ENCODE measurements around the gene USP37. TPM values are rescaled to one million over a fixed set of nuclear protein-coding genes. Genes with fewer than 3 reads are reported as not detected.

The USP37 gene
- total RNA-seq, 1 experiment from 2014 or later, result 34.9 TPM

DNA sequence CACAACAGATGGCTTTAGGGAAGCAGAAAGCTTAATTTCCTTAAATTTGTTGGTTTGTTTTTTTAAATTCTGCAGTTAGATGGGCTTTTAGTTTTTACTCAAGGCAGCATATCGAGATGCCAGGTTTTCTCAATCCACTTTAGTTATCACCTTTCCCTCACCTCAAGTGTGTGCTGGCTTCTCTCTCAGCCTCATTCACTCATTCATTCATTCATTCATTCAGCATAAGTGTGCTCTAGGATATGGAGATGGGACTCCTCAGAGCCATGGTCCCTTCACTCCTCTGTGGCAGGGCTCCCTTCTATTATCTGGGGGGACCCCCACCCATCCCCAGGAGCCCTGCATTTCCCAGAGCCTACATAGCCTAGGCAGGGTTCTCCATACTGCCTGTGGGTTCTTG is 130.2 kb downstream of the USP37 start:
- Histone ChIP-seq H3K9me3 (replicated peaks) (no peaks in the 10 kb centered on the region), H3K4me1 (no peaks in the 10 kb centered on the region), H3K36me3 (no peaks in the 10 kb centered on the region), H3K27ac (no peak overlapping the region), H3K27me3 (no peaks in the 10 kb centered on the region), H3K4me3 (no peak overlapping the region)
- no peak for DNase-seq

GRCh38 chr2:218436992-218437391 is 131.2 kb downstream of the USP37 start:
- no peaks in the 10 kb centered on the region for H3K9me3 ChIP-seq (replicated peaks)
- H3K27me3 ChIP-seq, result no peaks in the 10 kb centered on the region
- H3K27ac ChIP-seq, result no peak overlapping the region
- no peaks in the 10 kb centered on the region for H3K4me1 ChIP-seq
- no peaks in the 10 kb centered on the region for H3K36me3 ChIP-seq
- H3K4me3 ChIP-seq, result no peak overlapping the region
- DNase-seq, result no peak

GRCh38 chr2:218435003-218435982 is 132.9 kb downstream of the USP37 start:
- Histone ChIP-seq H3K4me1 (no peaks in the 10 kb centered on the region), H3K9me3 (replicated peaks) (no peaks in the 10 kb centered on the region), H3K36me3 (no peaks in the 10 kb centered on the region), H3K27ac (no peak overlapping the region), H3K4me3 (no peak overlapping the region), H3K27me3 (no peaks in the 10 kb centered on the region)
- DNase-seq, result no peak

DNA sequence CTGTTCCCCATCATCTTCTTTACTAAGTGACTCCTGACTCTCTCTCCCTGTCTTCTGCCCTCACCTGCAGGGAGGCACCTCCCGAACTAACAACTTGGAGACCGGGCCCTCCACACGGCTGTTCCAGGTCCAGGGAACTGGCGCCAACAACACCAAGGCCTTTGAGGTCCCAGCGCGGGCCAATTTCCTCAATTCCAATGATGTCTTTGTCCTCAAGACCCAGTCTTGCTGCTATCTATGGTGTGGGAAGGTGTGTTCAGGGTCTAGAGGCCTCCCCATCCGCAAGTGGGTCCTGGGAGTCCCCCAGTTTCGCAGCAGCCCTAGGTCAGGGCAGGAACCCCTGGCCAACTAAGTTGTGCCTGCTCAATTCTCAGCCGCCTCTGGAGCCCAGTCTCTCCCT is 133.7 kb downstream of the USP37 start:
- Histone ChIP-seq H3K27me3 (no peaks in the 10 kb centered on the region), H3K36me3 (no peaks in the 10 kb centered on the region), H3K27ac (no peak overlapping the region), H3K4me3 (no peak overlapping the region), H3K9me3 (replicated peaks) (no peaks in the 10 kb centered on the region), H3K4me1 (no peaks in the 10 kb centered on the region)
- DNase-seq, result no peak

- DNase-seq, result no peak
- Histone ChIP-seq H3K9me3 (replicated peaks) (no peaks in the 10 kb centered on the region), H3K36me3 (no peaks in the 10 kb centered on the region), H3K4me3 (no peak overlapping the region), H3K27ac (no peak overlapping the region), H3K4me1 (no peaks in the 10 kb centered on the region), H3K27me3 (no peaks in the 10 kb centered on the region)
These were observed 135.3 kb downstream of the USP37 start for GRCh38 chr2:218432676-218433365.

GRCh38 chr2:218431878-218432277 is 136.3 kb downstream of the USP37 start:
- DNase-seq, result no peak

DNA sequence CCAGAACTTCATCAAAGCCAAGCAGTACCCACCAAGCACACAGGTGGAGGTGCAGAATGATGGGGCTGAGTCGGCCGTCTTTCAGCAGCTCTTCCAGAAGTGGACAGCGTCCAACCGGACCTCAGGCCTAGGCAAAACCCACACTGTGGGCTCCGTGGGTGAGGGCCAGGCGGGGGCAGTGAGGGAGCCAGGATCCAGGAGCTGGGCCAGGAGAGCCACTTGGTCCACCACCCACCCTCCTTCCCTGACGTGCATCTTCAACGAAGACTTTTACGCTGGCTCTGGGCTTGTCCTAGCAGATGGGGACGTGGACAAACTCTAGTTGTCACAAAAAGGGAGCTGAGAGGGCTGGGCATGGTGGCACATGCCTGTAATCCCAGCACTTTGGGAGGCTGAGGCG is 137.4 kb downstream of the USP37 start:
- H3K27ac ChIP-seq, result no peak overlapping the region

More at GRCh38 chr2:218431878-218432277, 136.3 kb downstream of the USP37 start:
- no peak overlapping the region for H3K4me3 ChIP-seq
- no peaks in the 10 kb centered on the region for H3K36me3 ChIP-seq
- H3K4me1 ChIP-seq, result no peaks in the 10 kb centered on the region
- no peak overlapping the region for H3K27ac ChIP-seq
- no peaks in the 10 kb centered on the region for H3K27me3 ChIP-seq
- H3K9me3 ChIP-seq (replicated peaks), result no peaks in the 10 kb centered on the region

DNA sequence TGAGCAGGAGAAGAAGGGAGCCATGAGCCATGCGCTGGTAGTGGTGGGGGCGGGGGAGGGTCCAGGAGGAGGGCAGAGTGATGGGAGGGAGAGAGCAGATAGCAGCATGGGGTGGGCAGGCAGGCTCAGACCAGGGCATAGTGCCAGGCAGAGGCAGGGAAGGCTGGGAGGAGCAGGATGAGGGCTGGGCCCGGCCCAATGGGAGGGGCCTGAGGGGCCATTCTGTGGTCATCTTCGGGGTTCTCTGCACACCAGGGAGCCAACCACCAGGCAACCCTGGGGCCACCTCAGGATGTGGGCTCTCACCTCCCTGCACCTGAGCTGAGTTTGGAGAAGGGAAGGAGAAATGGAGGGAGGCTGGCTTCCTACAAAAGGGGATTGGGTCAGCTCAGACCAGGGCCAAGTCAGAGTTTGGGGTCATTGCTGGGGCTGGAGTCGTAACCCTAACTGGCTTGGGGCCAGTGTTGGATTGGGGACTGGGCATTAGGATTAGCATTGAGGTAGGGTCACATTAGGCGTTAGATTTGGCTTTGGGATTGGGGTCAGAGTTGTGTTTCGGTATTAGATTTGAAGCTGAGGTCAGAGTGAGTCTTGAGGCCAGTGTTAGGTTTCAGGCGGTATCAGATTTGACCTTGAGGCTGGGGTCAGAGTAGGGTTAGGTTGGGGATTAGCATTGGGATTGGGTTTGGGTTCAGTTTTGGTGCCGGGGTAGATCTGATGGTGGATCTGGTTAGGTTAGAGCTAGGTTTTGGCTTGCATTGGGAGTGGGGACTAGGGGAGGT is 138.0 kb downstream of the USP37 start:
- DNase-seq, result no peak
- Histone ChIP-seq H3K27ac (no peak overlapping the region), H3K4me3 (no peak overlapping the region), H3K4me1 (no peaks in the 10 kb centered on the region), H3K36me3 (no peaks in the 10 kb centered on the region), H3K27me3 (no peaks in the 10 kb centered on the region), H3K9me3 (replicated peaks) (no peaks in the 10 kb centered on the region)

More for the DNA sequence above, 137.4 kb downstream of the USP37 start:
- Histone ChIP-seq H3K4me3 (no peak overlapping the region), H3K27me3 (no peaks in the 10 kb centered on the region), H3K9me3 (replicated peaks) (no peaks in the 10 kb centered on the region), H3K36me3 (no peaks in the 10 kb centered on the region), H3K4me1 (no peaks in the 10 kb centered on the region)
- DNase-seq, result no peak

- Histone ChIP-seq H3K9me3 (replicated peaks) (no peaks in the 10 kb centered on the region), H3K4me3 (no peak overlapping the region), H3K36me3 (no peaks in the 10 kb centered on the region), H3K4me1 (no peaks in the 10 kb centered on the region), H3K27me3 (no peaks in the 10 kb centered on the region), H3K27ac (no peak overlapping the region)
- DNase-seq, result no peak
These were observed 139.1 kb downstream of the USP37 start for GRCh38 chr2:218428846-218429558.

DNA sequence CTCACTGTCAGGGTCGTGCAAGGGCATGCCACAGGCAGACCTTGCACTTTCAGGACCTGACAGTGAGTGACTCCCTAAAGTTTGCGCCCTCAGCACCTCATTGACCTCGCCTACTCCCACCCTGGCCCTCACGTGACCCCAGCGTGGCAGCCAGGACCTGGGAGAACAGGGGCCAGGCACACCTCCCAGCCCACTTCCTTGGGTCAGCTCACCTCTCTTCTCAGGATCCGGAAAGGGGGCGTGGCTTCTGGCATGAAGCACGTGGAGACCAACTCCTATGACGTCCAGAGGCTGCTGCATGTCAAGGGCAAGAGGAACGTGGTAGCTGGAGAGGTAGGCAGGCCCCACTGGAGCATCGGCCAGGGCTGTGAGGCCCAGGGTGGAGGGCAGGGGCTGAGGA is 140.4 kb downstream of the USP37 start:
- DNase-seq, result no peak
- Histone ChIP-seq H3K27ac (no peak overlapping the region), H3K4me1 (no peaks in the 10 kb centered on the region), H3K27me3 (no peaks in the 10 kb centered on the region), H3K4me3 (no peak overlapping the region), H3K9me3 (replicated peaks) (no peaks in the 10 kb centered on the region), H3K36me3 (no peaks in the 10 kb centered on the region)

DNA sequence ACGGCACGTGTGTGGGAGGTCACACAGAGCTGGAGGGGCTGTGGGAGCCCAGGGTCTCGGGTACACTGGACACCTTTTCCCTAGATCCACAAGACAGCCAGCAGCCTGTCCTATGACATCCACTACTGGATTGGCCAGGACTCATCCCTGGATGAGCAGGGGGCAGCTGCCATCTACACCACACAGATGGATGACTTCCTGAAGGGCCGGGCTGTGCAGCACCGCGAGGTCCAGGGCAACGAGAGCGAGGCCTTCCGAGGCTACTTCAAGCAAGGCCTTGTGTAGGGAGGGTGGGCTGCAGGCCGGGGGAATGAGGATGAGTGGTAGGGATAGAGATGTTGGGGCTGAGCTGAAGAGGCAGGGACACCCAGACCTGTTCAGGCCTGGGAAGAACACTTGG is 142.6 kb downstream of the USP37 start:
- no peaks in the 10 kb centered on the region for H3K9me3 ChIP-seq (replicated peaks)
- H3K36me3 ChIP-seq, result no peaks in the 10 kb centered on the region
- no peaks in the 10 kb centered on the region for H3K27me3 ChIP-seq
- H3K4me3 ChIP-seq, result no peak overlapping the region
- H3K4me1 ChIP-seq, result no peaks in the 10 kb centered on the region
- DNase-seq, result no peak
- no peak overlapping the region for H3K27ac ChIP-seq

DNA sequence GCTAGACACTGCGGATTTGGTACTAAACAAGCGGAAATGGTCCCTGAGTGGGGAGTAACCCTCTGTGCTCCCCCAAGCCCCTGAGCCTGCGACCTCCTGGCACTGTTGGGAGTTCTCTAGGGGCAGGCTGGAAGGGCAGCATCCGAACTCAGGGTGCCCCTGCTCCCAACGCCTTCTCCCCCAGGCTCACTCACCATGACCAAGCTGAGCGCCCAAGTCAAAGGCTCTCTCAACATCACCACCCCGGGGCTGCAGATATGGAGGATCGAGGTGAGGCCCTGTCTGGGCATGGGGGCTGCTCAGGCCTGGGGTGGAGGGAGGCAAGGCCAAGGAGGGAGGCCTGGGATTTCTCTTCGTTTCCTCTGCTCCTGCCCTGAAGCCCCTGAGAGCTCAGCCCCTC is 144.6 kb downstream of the USP37 start:
- no peak for DNase-seq
- H3K4me3 ChIP-seq, result no peak overlapping the region
- H3K27me3 ChIP-seq, result no peaks in the 10 kb centered on the region
- H3K36me3 ChIP-seq, result no peaks in the 10 kb centered on the region
- H3K27ac ChIP-seq, result no peak overlapping the region
- H3K9me3 ChIP-seq (replicated peaks), result no peaks in the 10 kb centered on the region
- H3K4me1 ChIP-seq, result no peaks in the 10 kb centered on the region

- H3K4me1 ChIP-seq, result no peaks in the 10 kb centered on the region
- no peaks in the 10 kb centered on the region for H3K36me3 ChIP-seq
- no peak overlapping the region for H3K27ac ChIP-seq
- H3K27me3 ChIP-seq, result no peaks in the 10 kb centered on the region
- H3K4me3 ChIP-seq, result no peak overlapping the region
- H3K9me3 ChIP-seq (replicated peaks), result no peaks in the 10 kb centered on the region
- DNase-seq, result no peak
These were observed 145.6 kb downstream of the USP37 start for GRCh38 chr2:218422403-218423086.

DNA sequence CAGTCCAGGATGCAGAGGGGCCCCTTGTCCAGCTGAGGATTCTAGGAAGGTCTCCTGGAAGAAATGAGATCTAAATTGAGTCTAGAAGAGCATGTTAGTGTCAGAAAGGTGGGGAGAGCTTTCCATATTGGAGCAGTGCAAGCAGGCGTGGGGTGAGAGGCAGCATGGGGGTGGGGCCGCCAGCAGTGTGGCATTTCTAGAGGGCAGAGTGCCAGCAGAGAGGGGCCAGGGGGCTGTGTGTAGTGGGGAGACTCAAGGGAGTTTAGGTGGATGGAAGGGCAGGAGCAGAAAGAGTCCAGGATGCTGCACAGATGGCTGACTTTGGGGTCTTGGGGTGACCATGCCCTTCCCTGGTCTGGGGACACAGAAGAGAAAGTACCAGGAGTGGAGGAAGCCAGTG is 147.1 kb downstream of the USP37 start:
- DNase-seq, result no peak
- Histone ChIP-seq H3K27me3 (no peaks in the 10 kb centered on the region), H3K4me3 (no peak overlapping the region), H3K4me1 (no peaks in the 10 kb centered on the region), H3K27ac (no peak overlapping the region), H3K9me3 (replicated peaks) (no peaks in the 10 kb centered on the region), H3K36me3 (no peaks in the 10 kb centered on the region)
